SKM-1 treated with dmso at 0.1 percent for 144 hours (cell line): ENCODE results near the gene PLA2G6.

Experiments
- DNase-seq: peaks from one replicate; lab custom pipeline; 2025; ENCODE audit not compliant: unreplicated experiment; lab: John Stamatoyannopoulos, UW

Gene PLA2G6

DNA sequence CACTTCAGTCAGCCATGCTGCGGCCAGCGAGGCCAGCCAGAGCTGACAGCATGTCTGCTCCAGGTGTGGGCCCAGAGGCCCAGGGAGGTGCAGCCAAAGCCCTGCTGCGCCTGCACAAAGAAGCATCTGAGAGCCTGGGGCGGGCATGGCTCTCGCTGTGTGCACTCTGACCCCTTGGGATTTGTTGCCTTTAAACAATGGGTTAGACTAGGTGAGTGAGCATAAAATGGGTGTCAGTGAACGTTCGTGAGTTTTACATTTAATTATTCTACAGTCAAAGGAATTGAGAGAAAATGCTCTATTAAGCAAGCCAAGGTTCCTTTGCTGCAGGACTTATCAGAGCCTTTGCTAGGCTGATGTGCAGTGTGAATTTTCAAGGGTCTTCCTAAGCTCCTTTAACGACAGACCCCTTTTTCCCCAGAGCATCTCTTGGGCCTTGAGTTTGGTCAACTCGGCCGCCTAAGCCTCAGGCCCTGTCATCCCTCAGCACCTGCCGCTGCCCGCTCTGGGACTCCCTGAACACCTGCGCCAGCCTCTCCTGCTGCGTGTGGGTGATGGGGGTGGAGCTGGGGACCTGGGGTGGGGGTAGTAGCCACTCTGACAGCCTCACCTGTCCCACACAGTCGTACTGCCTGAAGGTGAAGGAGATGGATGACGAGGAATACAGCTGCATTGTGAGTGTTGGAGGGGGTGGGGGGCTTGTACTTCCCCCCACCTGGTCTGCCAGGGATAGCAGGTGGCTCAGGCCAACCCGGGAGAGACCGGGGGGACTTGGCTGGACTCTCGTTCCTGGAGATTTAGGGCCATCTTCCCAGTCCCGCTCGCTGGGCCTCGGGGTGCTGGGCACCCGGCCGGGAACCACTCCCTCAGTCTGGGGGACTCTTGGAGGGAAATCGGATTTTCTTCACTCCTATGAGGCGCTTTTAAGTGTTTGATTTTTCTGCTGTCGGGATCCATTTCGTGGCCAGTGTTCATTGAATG is 108.2 kb downstream of the PLA2G6 start:
- DNase-seq = no peak

- DNase-seq = no peak
These were observed 109.1 kb downstream of the PLA2G6 start for GRCh38 chr22:38072322-38073149.

- no peak for DNase-seq
These were observed 110.0 kb downstream of the PLA2G6 start for GRCh38 chr22:38071421-38072321.

DNA sequence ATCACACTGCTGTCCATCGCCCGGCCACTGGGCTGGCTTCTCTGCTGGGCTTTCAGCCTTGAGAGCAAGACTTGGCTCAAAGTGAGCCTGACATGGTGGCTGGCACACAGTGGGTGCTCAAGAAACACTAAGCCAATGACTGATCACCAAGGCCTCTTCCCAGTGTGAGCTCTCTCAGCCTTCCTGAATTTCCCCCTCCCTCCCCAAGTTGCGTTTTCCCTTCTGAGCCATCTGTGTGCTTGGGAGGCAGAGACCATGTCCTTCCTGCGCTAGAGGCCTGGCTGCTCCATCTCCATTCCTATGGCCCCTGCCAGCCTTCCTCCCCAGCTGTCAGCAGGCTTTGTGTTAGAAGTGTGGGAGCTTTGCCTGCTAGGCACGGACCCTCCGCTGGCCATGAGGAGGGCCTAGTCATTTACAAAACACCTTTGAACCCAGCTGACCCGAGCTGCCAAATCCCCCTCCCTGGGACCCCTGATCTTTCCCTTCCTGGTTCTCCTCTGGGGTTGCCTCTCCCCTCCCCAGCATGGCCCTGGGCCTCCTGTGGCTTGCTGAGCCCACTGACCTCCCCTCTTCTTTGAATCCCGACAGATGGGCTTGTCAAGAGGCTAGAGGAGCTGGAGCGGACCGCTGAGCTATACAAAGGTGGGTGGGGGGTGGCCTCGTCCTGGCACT is 111.2 kb downstream of the PLA2G6 start:
- no peak for DNase-seq

- no peak for DNase-seq
These were observed 112.0 kb downstream of the PLA2G6 start for GRCh38 chr22:38069372-38070249.

DNA sequence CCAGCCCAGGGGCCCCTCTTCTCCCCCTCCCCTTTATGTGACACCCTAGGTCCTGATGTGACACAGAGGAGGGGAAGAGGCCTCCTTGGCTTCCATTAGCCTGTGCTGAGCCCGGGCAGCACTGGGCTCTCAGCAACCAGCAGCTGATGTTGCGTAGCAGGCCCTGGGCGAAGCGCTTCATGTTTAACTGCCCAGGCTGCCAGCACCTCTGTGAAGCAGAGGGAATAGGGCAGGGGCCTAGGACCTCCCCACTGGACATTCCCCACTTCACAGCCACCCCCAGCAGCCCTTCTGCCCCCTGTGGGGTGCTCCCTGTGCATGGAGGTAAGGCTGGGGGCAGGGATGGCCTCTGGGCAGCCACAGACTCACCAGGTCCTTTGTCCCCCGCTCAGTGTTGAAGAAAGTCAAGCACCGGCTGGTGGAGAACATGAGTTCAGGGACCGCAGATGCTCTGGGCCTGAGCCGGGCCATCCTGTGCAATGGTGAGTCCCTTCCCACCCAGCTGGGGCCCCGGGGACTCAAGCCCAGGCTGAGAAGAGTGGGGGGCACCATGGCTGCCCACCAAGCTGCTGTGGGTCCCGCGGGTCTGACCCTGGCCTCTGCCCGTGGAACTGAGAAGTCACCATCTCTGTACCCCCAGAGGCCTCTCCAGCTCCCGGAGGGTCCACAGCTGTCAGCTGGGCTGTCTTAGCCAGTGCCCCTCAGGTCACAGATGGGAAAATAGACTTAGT is 112.8 kb downstream of the PLA2G6 start:
- no peak for DNase-seq

DNA sequence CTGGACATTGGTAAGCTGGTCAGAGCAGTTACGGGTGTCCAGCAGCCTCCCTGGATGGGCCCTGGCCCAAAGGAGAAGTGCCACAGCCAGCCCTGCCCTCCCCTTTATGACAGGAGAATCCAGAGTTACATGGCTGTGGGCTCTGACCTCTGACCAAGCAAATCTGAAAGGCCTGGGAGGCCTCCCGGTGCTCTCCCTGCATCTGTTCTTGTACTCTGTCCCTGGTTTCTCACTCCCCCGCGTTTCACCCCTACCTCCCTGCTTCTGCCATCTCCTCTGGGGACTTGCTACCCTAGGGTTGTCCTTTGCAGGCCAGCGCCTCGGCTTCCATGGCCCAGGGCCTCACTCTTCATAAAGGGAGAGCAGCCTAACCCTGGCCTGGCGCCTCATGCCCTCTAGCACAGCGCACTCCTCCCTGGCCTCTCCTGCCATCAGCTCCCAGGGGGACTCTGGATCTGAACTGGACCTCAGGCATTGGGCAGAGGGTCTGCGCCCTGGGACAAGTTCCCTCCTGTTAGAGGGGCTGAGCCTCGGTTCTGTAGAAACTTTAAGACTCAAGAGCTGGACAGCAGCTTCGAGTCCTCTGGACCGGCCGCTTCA is 113.8 kb downstream of the PLA2G6 start:
- no peak for DNase-seq

- DNase-seq = no peak
These were observed 114.6 kb downstream of the PLA2G6 start for GRCh38 chr22:38067028-38067415.

GRCh38 chr22:38066381-38067027 is 115.1 kb downstream of the PLA2G6 start:
- no peak for DNase-seq

DNA sequence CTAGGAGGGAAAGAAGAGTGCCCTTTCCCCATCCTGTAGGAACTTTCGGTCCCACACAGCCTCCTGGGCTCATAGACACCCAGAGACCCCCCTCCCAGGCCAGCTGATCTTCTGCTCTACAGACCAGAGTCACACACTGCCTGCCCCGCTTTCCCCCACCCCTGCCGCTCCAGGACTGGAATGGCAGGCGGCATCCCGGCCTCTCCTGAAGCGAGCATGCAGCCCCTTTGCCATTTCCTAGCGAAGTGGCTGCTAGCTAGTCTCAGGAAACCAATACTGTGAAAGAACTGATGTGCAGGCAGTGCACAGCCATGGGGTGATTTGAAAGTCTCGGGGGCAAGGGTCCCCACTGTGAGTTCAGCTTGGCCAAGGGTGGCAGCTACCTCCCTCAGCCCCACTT is 116.1 kb downstream of the PLA2G6 start:
- DNase-seq = no peak

GRCh38 chr22:38062791-38063190 is 118.8 kb downstream of the PLA2G6 start:
- DNase-seq = no peak
